Hepatocyte (in vitro differentiated cells): Measurements from ENCODE around the gene TBXAS1.

ENCODE experiments used
- EZH2phosphoT487 ChIP-seq: fragments of 200-600 bp; sonication (generic); IDR thresholded peaks from one replicate; pipeline ENCODE4 v1.6.1; 2018; ENCODE audit warnings: antibody characterized with exemption, mild to moderate bottlenecking, low read depth, moderate library complexity; ENCODE audit not compliant: unreplicated experiment, severe bottlenecking
- TF ChIP-seq, protein P1 (sequence below): fragments of 200-600 bp; sonication (generic); IDR thresholded peaks from 2 replicates; pipeline ENCODE4 v1.5.1; 2016; ENCODE audit warnings: antibody characterized with exemption, mild to moderate bottlenecking; ENCODE audit not compliant: poor library complexity

- no peak for TF ChIP-seq EZH2phosphoT487
- TF ChIP-seq, protein P1, sequence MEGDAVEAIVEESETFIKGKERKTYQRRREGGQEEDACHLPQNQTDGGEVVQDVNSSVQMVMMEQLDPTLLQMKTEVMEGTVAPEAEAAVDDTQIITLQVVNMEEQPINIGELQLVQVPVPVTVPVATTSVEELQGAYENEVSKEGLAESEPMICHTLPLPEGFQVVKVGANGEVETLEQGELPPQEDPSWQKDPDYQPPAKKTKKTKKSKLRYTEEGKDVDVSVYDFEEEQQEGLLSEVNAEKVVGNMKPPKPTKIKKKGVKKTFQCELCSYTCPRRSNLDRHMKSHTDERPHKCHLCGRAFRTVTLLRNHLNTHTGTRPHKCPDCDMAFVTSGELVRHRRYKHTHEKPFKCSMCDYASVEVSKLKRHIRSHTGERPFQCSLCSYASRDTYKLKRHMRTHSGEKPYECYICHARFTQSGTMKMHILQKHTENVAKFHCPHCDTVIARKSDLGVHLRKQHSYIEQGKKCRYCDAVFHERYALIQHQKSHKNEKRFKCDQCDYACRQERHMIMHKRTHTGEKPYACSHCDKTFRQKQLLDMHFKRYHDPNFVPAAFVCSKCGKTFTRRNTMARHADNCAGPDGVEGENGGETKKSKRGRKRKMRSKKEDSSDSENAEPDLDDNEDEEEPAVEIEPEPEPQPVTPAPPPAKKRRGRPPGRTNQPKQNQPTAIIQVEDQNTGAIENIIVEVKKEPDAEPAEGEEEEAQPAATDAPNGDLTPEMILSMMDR = no peak
Measured at GRCh38 chr7:139955109-139955820, 126.2 kb downstream of the TBXAS1 start.
